ENCODE results near the gene PHF10.
"Not testable (repeated sequence)": the region's sequence is repeated elsewhere in the genome, so short reads cannot be mapped to it uniquely, and the experiment has no call there.

The PHF10 gene

GRCh38 chr6:169724494-169725124, at the start of gene PHF10:
TSS of gene PHF10 (minus strand) at chr6:169724500. CDS start at chr6:169723931, 569 bp downstream.
- peak within 1 kb of the TSS; percentile 65 to 76 for H3K4me3 ChIP-seq (replicated peaks in 1 of 2; ENCODE audit: low read depth in 2 of 2, low read length in 2 of 2)
- TF ChIP-seq, protein P1, sequence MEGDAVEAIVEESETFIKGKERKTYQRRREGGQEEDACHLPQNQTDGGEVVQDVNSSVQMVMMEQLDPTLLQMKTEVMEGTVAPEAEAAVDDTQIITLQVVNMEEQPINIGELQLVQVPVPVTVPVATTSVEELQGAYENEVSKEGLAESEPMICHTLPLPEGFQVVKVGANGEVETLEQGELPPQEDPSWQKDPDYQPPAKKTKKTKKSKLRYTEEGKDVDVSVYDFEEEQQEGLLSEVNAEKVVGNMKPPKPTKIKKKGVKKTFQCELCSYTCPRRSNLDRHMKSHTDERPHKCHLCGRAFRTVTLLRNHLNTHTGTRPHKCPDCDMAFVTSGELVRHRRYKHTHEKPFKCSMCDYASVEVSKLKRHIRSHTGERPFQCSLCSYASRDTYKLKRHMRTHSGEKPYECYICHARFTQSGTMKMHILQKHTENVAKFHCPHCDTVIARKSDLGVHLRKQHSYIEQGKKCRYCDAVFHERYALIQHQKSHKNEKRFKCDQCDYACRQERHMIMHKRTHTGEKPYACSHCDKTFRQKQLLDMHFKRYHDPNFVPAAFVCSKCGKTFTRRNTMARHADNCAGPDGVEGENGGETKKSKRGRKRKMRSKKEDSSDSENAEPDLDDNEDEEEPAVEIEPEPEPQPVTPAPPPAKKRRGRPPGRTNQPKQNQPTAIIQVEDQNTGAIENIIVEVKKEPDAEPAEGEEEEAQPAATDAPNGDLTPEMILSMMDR (IDR thresholded peaks at IDR 0.05; ENCODE audit: low read depth, low read length), result no peak
- peak in 1 of 2 donors; percentile 47 for DNase-seq (ENCODE audit: low read depth in 2 of 2)

DNA sequence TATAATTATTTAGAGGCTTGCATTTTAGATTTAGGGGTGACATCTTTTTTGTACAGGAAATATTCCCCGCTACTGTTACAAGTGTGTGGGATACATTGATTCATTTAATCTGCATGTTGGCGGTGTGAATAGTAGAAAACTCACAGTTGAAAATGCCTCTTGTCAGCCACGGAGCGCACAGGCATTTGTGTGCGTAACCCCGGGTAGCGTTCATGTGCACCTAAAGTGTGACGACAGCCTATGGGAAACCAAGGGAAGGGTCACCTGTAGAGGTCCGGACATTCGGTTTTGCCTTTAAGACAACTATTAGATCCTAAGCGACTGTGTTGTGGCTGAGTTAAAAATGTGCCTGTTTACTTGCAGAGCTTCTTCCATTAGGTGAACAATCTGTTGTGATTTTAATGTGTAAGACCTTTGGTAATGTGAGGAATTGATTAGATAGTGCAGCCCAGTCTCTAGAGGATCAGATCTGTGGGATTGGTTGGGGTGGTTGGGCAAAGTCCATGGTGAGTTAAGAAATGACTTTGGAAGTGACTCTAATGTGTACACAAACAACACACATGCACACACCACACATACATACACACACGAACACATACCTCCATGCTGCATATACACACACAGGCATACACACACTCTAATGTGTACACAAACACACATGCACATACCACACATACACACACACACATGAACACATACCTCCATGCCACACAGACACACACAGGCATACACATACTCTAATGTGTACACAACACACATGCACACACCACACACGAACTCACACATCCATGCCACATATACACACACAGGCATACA, 42.8 kb upstream of the PHF10 start:
- TF ChIP-seq, protein P1 (IDR thresholded peaks at IDR 0.05; ENCODE audit: low read depth, low read length), result no peak
- no peak for DNase-seq (ENCODE audit: low read depth in 2 of 2)
- no peak overlapping the region for H3K4me3 ChIP-seq (replicated peaks in 1 of 2; ENCODE audit: low read depth in 2 of 2, low read length in 2 of 2)

- TF ChIP-seq, protein P1 (IDR thresholded peaks at IDR 0.05; ENCODE audit: low read depth, low read length), result no peak
- no peak for DNase-seq (ENCODE audit: low read depth in 2 of 2)
- no peak overlapping the region for H3K4me3 ChIP-seq (replicated peaks in 1 of 2; ENCODE audit: low read depth in 2 of 2, low read length in 2 of 2)
Observed at GRCh38 chr6:169766232-169766631, 41.9 kb upstream of the PHF10 start.

DNA sequence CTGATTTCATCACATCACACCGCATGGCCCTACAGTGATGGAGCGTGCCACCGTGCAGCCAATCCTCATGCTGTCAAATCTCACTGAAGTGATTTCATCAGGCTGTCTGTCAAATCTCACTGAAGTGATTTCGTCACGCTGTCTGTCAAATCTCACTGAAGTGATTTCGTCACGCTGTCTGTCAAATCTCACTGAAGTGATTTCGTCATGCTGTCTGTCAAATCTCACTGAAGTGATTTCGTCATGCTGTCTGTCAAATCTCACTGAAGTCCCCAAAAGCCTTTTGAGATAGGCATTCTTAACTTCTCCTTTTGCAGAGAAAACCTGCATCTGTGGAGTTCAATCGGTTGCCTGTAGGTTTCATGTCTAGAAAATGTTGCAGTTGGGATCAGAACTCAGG, 41.5 kb upstream of the PHF10 start:
- not testable (repeated sequence) for H3K4me3 ChIP-seq (replicated peaks in 1 of 2; ENCODE audit: low read depth in 2 of 2, low read length in 2 of 2); DNase-seq (ENCODE audit: low read depth in 2 of 2)

- no peak overlapping the region for H3K4me3 ChIP-seq (replicated peaks in 1 of 2; ENCODE audit: low read depth in 2 of 2, low read length in 2 of 2)
- DNase-seq (ENCODE audit: low read depth in 2 of 2), result no peak
- TF ChIP-seq, protein P1 (IDR thresholded peaks at IDR 0.05; ENCODE audit: low read depth, low read length), result no peak
Observed at GRCh38 chr6:169763881-169764280, 39.6 kb upstream of the PHF10 start.

DNA sequence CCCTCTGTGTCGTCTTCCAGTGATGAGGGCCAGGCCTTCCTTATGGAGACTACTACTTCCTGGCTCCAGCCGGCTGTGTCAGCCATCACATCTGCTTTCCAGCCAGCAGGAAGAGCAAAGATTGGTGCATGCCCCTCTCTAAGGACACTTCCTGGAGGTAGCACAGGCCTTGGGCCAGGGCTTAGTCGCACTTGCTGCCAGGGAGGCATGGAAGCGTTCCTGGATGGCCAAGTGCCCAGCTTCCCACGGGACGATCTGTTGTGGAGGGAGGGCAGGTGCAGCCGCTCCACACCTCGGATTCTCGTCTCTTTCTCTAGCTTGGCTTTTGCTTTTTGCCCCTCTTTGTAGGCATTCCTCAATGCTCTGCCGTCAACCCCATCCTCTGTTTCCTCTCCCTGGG, 39.0 kb upstream of the PHF10 start:
- H3K4me3 ChIP-seq (replicated peaks in 1 of 2; ENCODE audit: low read depth in 2 of 2, low read length in 2 of 2), result no peak overlapping the region
- TF ChIP-seq, protein P1 (IDR thresholded peaks at IDR 0.05; ENCODE audit: low read depth, low read length), result no peak
- no peak for DNase-seq (ENCODE audit: low read depth in 2 of 2)

- H3K4me3 ChIP-seq (replicated peaks in 1 of 2; ENCODE audit: low read depth in 2 of 2, low read length in 2 of 2), result no peak overlapping the region
- TF ChIP-seq, protein P1 (IDR thresholded peaks at IDR 0.05; ENCODE audit: low read depth, low read length), result no peak
- no peak for DNase-seq (ENCODE audit: low read depth in 2 of 2)
Observed at GRCh38 chr6:169755162-169755561, 30.9 kb upstream of the PHF10 start.
